DND-41 (cell line): ENCODE measurements around the gene HOATZ.

Experiments used
- ATAC-seq: fragments of 200-7000 bp; cut with Tn5 transposase; 3 replicates; pipeline ENCODE4 v1.9.1; 2021; ENCODE audit warnings: low read depth; ENCODE audit not compliant: insufficient read depth
- DNase-seq: peaks from one replicate; pipeline ENCODE4 v3.0.0-alpha.2; 2020
- H2AFZ ChIP-seq: 2 replicates; pipeline ENCODE4 v1.6.0; 2012; ENCODE audit warnings: low read depth, low read length
- H3K27ac ChIP-seq: 2 replicates; pipeline ENCODE4 v1.5.1; 2012; ENCODE audit warnings: low read length, inconsistent platforms
- H3K27me3 ChIP-seq: fragments of 200-600 bp; sonication (generic); 2 replicates; pipeline ENCODE4 v1.6.0; 2012; ENCODE audit warnings: low read length, mild to moderate bottlenecking, inconsistent platforms; ENCODE audit not compliant: insufficient read depth, poor library complexity
- H3K36me3 ChIP-seq: 2 replicates; pipeline ENCODE4 v1.5.1; 2012; ENCODE audit warnings: low read length, inconsistent platforms; ENCODE audit not compliant: insufficient read depth
- H3K4me1 ChIP-seq: 2 replicates; pipeline ENCODE4 v1.5.1; 2012; ENCODE audit warnings: mild to moderate bottlenecking, low read length; ENCODE audit not compliant: insufficient read depth
- H3K4me2 ChIP-seq: 2 replicates; pipeline ENCODE4 v1.6.0; 2012; ENCODE audit warnings: mild to moderate bottlenecking, moderate library complexity, low read length, inconsistent platforms; ENCODE audit not compliant: insufficient read depth
- H3K4me3 ChIP-seq, 2 experiments: fragments of 200-600 bp in 1 of 2; shearing (Covaris generic) in 1 of 2; 2 replicates each; pipeline ENCODE4 v1.5.1; 2012 to 2016; ENCODE audit warnings: inconsistent platforms in 2 of 2, low read length in 2 of 2, mild to moderate bottlenecking in 2 of 2, low read depth in 1 of 2, moderate library complexity in 1 of 2
- H3K79me2 ChIP-seq: 2 replicates; pipeline ENCODE4 v1.6.0; 2012; ENCODE audit warnings: low read length, inconsistent platforms; ENCODE audit not compliant: insufficient read depth
- H3K9ac ChIP-seq: 2 replicates; pipeline ENCODE4 v1.6.0; 2012; ENCODE audit warnings: low read depth, mild to moderate bottlenecking, inconsistent platforms, low read length, moderate library complexity
- H3K9me3 ChIP-seq: 2 replicates; pipeline ENCODE4 v1.5.1; 2012; ENCODE audit warnings: low read length, moderate library complexity, mild to moderate bottlenecking, inconsistent platforms; ENCODE audit not compliant: insufficient read depth, severe bottlenecking
- H4K20me1 ChIP-seq: 2 replicates; pipeline ENCODE4 v1.6.0; 2012; ENCODE audit warnings: low read length; ENCODE audit not compliant: insufficient read depth
- CTCF ChIP-seq: IDR thresholded peaks from 2 replicates; pipeline ENCODE4 v1.5.1; 2012; ENCODE audit warnings: borderline replicate concordance, low read length, moderate library complexity, mild to moderate bottlenecking; ENCODE audit not compliant: poor library complexity, severe bottlenecking; ENCODE audit errors: extremely low read depth
- EZH2 ChIP-seq: IDR thresholded peaks from 3 replicates; pipeline ENCODE4 v1.6.1; 2012; ENCODE audit warnings: borderline replicate concordance, low read depth, mild to moderate bottlenecking, moderate library complexity, low read length, inconsistent platforms; ENCODE audit not compliant: severe bottlenecking

HOATZ gene

GRCh38 chr11:111582163-111582562, 67.6 kb downstream of the HOATZ start:
- Histone ChIP-seq H3K9me3 (no peaks in the 10 kb centered on the region), H4K20me1 (no peaks in the 10 kb centered on the region), H3K4me3 (no peak overlapping the region), H3K4me1 (no peaks in the 10 kb centered on the region), H3K4me2 (no peak overlapping the region), H3K36me3 (no peaks in the 10 kb centered on the region), H3K27me3 (no peaks in the 10 kb centered on the region), H3K27ac (no peak overlapping the region), H2AFZ (no peak overlapping the region; the same call in 1 of the 2 replicates), H3K79me2 (no peaks in the 10 kb centered on the region), H3K9ac (no peak overlapping the region)
- no peak for TF ChIP-seq EZH2
- TF ChIP-seq CTCF = no peak
- ATAC-seq (no peak), DNase-seq (no peak)

GRCh38 chr11:111582881-111583280, 68.3 kb downstream of the HOATZ start:
- no peak overlapping the region for H3K4me3 ChIP-seq
- no peak overlapping the region for H3K4me2 ChIP-seq
- H3K9me3 ChIP-seq = no peaks in the 10 kb centered on the region
- no peaks in the 10 kb centered on the region for H3K4me1 ChIP-seq
- H3K9ac ChIP-seq = no peak overlapping the region
- H3K27ac ChIP-seq = no peak overlapping the region
- DNase-seq (no peak), ATAC-seq (no peak)
- H3K36me3 ChIP-seq = no peaks in the 10 kb centered on the region
- no peak overlapping the region for H2AFZ ChIP-seq
- no peaks in the 10 kb centered on the region for H3K27me3 ChIP-seq
- H4K20me1 ChIP-seq = no peaks in the 10 kb centered on the region
- H3K79me2 ChIP-seq = no peaks in the 10 kb centered on the region
- TF ChIP-seq CTCF (no peak), EZH2 (no peak)

GRCh38 chr11:111585371-111585770, 70.8 kb downstream of the HOATZ start:
- H3K9ac ChIP-seq = no peak overlapping the region
- ATAC-seq (peak; percentile 54; the same call in 2 of the 3 replicates), DNase-seq (peak; percentile 26)
- no peak overlapping the region for H2AFZ ChIP-seq
- no peaks in the 10 kb centered on the region for H3K4me1 ChIP-seq
- no peaks in the 10 kb centered on the region for H3K36me3 ChIP-seq
- no peaks in the 10 kb centered on the region for H3K9me3 ChIP-seq
- TF ChIP-seq EZH2 = no peak
- H3K79me2 ChIP-seq = no peaks in the 10 kb centered on the region
- H3K4me3 ChIP-seq = no peak overlapping the region
- no peak overlapping the region for H3K27ac ChIP-seq
- no peak overlapping the region for H3K4me2 ChIP-seq
- H3K27me3 ChIP-seq = no peaks in the 10 kb centered on the region
- no peaks in the 10 kb centered on the region for H4K20me1 ChIP-seq

- H3K9ac ChIP-seq = no peak overlapping the region
- H3K4me1 ChIP-seq = no peaks in the 10 kb centered on the region
- H2AFZ ChIP-seq = no peak overlapping the region
- no peaks in the 10 kb centered on the region for H4K20me1 ChIP-seq
- no peaks in the 10 kb centered on the region for H3K36me3 ChIP-seq
- DNase-seq = peak; percentile 33
- no peak for TF ChIP-seq EZH2
- TF ChIP-seq CTCF = peak; percentile 65
- H3K4me3 ChIP-seq = no peak overlapping the region
- no peaks in the 10 kb centered on the region for H3K9me3 ChIP-seq
- no peak overlapping the region for H3K27ac ChIP-seq
- H3K27me3 ChIP-seq = peaks cover 2% of the 10 kb centered on the region
- ATAC-seq = peak; percentile 76
- H3K79me2 ChIP-seq = no peaks in the 10 kb centered on the region
- no peak overlapping the region for H3K4me2 ChIP-seq
Measured at GRCh38 chr11:111586388-111586831, 71.8 kb downstream of the HOATZ start.
